ENCODE data around the gene SCG3. TPM values are rescaled to one million over a fixed set of nuclear protein-coding genes. Genes with fewer than 3 reads are reported as not detected.
A peak's percentile ranks its signal among the peaks of the same experiment; 100 is the strongest.

SCG3 gene
- total and polyA plus RNA-seq, 12 donors = 0.04 to 0.13 TPM; not detected in 10

DNA sequence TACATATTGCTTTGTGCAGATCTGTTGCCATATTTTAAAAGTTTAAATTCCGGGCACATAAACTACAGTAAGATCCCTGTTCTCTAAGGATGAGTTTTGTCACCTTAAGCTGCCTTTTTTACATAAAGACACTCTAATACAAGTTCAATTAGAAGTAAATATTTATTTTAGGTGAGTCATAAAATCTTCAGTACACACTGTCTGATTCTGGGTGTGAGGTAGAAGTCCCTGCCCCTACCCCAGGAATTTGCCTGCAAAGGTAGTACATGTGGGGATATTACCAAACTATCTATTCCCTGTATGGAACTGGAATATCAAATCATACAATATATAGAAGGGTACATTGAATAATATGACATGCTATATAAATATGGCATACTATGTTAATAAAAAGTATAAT lies 6.3 kb downstream of the SCG3 start:
- WGBS, 2 donors = 0 to 41% methylated on average over 1 of the region's 1 CpG

DNA sequence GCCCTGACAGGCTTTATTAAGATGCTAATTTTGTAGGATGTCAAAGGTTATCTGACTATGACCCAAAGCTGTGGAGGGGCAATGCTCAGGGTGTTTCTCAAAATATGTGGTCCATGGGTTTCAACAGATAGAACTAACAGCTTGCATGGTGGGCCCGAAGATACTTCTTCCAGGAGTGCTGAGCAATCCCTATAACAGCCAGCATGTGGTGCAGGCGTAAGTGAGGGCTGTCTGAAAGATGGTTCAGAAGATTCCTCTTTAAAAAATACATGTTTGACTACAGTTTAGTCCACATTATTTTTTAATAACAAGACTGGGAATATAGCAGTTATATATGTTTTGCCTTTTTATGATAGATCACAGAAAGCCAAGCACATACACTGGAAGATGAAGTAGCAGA lies 7.6 kb downstream of the SCG3 start:
- no peak for ATAC-seq
- Histone ChIP-seq H3K27me3 (peaks cover 0 to 29% (median 16%) of the 10 kb centered on the region in 7 donors), H3K27ac (no peak overlapping the region), H3K4me3 (no peak overlapping the region), H3K9me3 (no peaks in the 10 kb centered on the region), H3K36me3 (no peaks in the 10 kb centered on the region), H3K4me1 (peaks cover 0 to 5% (median 0%) of the 10 kb centered on the region in 9 donors)
- no peak for DNase-seq
- 44 to 65% methylated on average over 2 of the region's 2 CpGs for WGBS, 2 donors
- intact Hi-C loops (cut with DNase I) = no loop called here
- TF ChIP-seq, protein P1, sequence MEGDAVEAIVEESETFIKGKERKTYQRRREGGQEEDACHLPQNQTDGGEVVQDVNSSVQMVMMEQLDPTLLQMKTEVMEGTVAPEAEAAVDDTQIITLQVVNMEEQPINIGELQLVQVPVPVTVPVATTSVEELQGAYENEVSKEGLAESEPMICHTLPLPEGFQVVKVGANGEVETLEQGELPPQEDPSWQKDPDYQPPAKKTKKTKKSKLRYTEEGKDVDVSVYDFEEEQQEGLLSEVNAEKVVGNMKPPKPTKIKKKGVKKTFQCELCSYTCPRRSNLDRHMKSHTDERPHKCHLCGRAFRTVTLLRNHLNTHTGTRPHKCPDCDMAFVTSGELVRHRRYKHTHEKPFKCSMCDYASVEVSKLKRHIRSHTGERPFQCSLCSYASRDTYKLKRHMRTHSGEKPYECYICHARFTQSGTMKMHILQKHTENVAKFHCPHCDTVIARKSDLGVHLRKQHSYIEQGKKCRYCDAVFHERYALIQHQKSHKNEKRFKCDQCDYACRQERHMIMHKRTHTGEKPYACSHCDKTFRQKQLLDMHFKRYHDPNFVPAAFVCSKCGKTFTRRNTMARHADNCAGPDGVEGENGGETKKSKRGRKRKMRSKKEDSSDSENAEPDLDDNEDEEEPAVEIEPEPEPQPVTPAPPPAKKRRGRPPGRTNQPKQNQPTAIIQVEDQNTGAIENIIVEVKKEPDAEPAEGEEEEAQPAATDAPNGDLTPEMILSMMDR (IDR thresholded peaks at IDR 0.05) = peak in 5 of 9 donors; percentile 13 to 41 (median 22)

More for the DNA sequence above, 6.3 kb downstream of the SCG3 start:
- DNase-seq = no peak
- no peak overlapping the region for H3K4me3 ChIP-seq
- H3K36me3 ChIP-seq = no peaks in the 10 kb centered on the region
- TF ChIP-seq, protein P1 (IDR thresholded peaks at IDR 0.05) = no peak
- no peak for ATAC-seq
- H3K27ac ChIP-seq = no peak overlapping the region
- peaks cover 0 to 5% (median 0%) of the 10 kb centered on the region in 9 donors for H3K4me1 ChIP-seq
- intact Hi-C loops (cut with DNase I) = no loop called here
- H3K27me3 ChIP-seq = peaks cover 0 to 42% (median 18%) of the 10 kb centered on the region in 7 donors
- H3K9me3 ChIP-seq = no peaks in the 10 kb centered on the region

DNA sequence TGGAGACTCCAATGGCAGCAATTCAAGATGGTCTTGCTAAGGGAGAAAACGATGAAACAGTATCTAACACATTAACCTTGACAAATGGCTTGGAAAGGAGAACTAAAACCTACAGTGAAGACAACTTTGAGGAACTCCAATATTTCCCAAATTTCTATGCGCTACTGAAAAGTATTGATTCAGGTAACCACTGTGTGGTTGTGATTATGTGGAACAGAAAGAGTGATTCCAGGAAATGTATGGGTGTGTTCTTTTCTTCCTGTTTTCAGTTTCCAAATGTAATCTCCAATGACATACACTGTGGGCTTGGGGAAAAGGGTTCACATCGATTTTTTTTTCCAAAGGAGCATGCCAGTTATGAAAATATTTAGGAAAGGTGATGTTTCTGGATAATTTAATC lies 10.9 kb downstream of the SCG3 start:
- intact Hi-C loops (cut with DNase I) = no loop called here
- Histone ChIP-seq H3K9me3 (no peaks in the 10 kb centered on the region), H3K4me1 (peaks cover 0 to 5% (median 0%) of the 10 kb centered on the region in 9 donors), H3K27ac (no peak overlapping the region), H3K36me3 (no peaks in the 10 kb centered on the region), H3K4me3 (no peak overlapping the region), H3K27me3 (peaks cover 0 to 9% (median 0%) of the 10 kb centered on the region in 7 donors)
- WGBS, 2 donors = 62 to 71% methylated on average over 3 of the region's 3 CpGs
- DNase-seq (no peak), ATAC-seq (no peak)
- TF ChIP-seq, protein P1 (IDR thresholded peaks at IDR 0.05) = no peak

DNA sequence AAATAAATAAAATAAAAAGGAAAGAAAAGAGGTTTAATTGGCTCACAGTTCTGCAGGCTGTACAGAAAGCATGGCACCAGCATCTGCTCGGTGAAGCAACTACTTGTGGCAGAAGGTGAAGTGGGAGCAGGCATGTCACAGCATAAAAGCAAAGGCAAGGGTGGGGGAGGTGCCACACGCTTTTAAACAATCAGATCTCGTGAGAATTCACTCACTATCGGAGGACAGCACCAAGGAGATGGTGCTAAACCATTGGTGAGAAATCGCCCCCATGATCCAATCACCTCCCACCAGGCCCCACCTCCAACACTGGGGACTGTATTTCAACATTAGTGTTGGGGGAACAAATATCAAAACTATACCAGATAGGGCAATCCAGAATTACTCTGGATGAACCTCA lies 15.3 kb downstream of the SCG3 start:
- Histone ChIP-seq H3K4me1 (peaks cover 0 to 5% (median 0%) of the 10 kb centered on the region in 9 donors), H3K9me3 (no peaks in the 10 kb centered on the region), H3K27ac (no peak overlapping the region), H3K4me3 (no peak overlapping the region), H3K36me3 (no peaks in the 10 kb centered on the region), H3K27me3 (peaks cover 0 to 8% (median 0%) of the 10 kb centered on the region in 7 donors)
- DNase-seq (no peak), ATAC-seq (no peak)
- TF ChIP-seq, protein P1 (IDR thresholded peaks at IDR 0.05) = no peak
- 71 to 79% methylated on average over 5 of the region's 5 CpGs for WGBS, 2 donors
- intact Hi-C loops (cut with DNase I) = no loop called here

Data from heart right ventricle (tissue), 16 donors.